PC-3 (cell line): ENCODE data around the gene LRRC10B. TPM values are rescaled to one million over a fixed set of nuclear protein-coding genes. Genes with fewer than 3 reads are reported as not detected.

Experiments
- ATAC-seq: fragments of 200-7000 bp; cut with Tn5 transposase; 2 replicates; pipeline ENCODE4 v1.9.1; 2020; ENCODE audit warnings: mild to moderate bottlenecking, moderate library complexity
- BruUV-seq: library from RNA; stranded (reverse); fragments of 400-500 nt; replicated peaks from 2 replicates; lab custom pipeline; 2021; lab: Mats Ljungman, UMichigan
- CTCF ChIA-PET: fragments of 300-600 bp; sonication (Branson Sonifier 250); formaldehyde crosslinking; loops from one replicate; lab custom pipeline; 2022; ENCODE audit warnings: antibody characterized with exemption; lab: Charles Lee
- POLR2A ChIA-PET: fragments of 300-600 bp; sonication (Branson Sonifier 250); formaldehyde crosslinking; loops from one replicate; lab custom pipeline; 2022; ENCODE audit warnings: antibody characterized with exemption; ENCODE audit not compliant: unreplicated experiment; lab: Charles Lee
- DNase-seq: peaks from one replicate; pipeline ENCODE4 v3.0.0-alpha.2; 2015
- H2AFZ ChIP-seq: fragments of 300-600 bp; sonication (generic); 2 replicates; pipeline ENCODE4 v1.6.0; 2016; ENCODE audit warnings: antibody characterized with exemption, low read length
- H3F3A ChIP-seq: fragments of 300-600 bp; sonication (generic); one replicate; pipeline ENCODE4 v1.6.0; 2017; ENCODE audit warnings: antibody characterized with exemption, low read length, control low read depth, mild to moderate bottlenecking; ENCODE audit not compliant: unreplicated experiment
- H3K27ac ChIP-seq: fragments of 300-600 bp; sonication (generic); 2 replicates; pipeline ENCODE4 v1.5.1; 2016; ENCODE audit warnings: mild to moderate bottlenecking, low read length
- H3K27me3 ChIP-seq: fragments of 300-600 bp; sonication (generic); 2 replicates; pipeline ENCODE4 v1.6.1; 2016; ENCODE audit warnings: low read length, mixed read lengths
- H3K36me3 ChIP-seq: fragments of 300-600 bp; sonication (generic); 2 replicates; pipeline ENCODE4 v1.6.1; 2016; ENCODE audit warnings: low read depth, mixed run types, low read length, mixed read lengths
- H3K4me1 ChIP-seq: fragments of 300-600 bp; sonication (generic); 2 replicates; pipeline ENCODE4 v1.5.1; 2016; ENCODE audit warnings: low read length; ENCODE audit not compliant: insufficient read depth
- H3K4me2 ChIP-seq: fragments of 300-600 bp; sonication (generic); 2 replicates; pipeline ENCODE4 v1.6.0; 2016; ENCODE audit warnings: low read length
- H3K4me3 ChIP-seq: fragments of 300-600 bp; sonication (generic); 2 replicates; pipeline ENCODE4 v1.5.1; 2016; ENCODE audit warnings: mild to moderate bottlenecking, low read length, mixed read lengths
- H3K79me2 ChIP-seq: fragments of 300-600 bp; sonication (generic); 2 replicates; pipeline ENCODE4 v1.6.1; 2017; ENCODE audit warnings: low read length, mixed read lengths
- H3K9ac ChIP-seq: fragments of 300-600 bp; sonication (generic); 2 replicates; pipeline ENCODE4 v1.6.0; 2016; ENCODE audit warnings: mild to moderate bottlenecking, low read length
- H3K9me2 ChIP-seq: fragments of 300-600 bp; sonication (generic); replicated peaks from 2 replicates; pipeline ENCODE4 v1.6.1; 2016; ENCODE audit warnings: mixed run types, low read length, mixed read lengths
- H3K9me3 ChIP-seq: fragments of 300-600 bp; sonication (generic); 2 replicates; pipeline ENCODE4 v1.6.1; 2016; ENCODE audit warnings: low read length, mixed read lengths
- H4K20me1 ChIP-seq: fragments of 300-600 bp; sonication (generic); 2 replicates; pipeline ENCODE4 v1.6.1; 2016; ENCODE audit warnings: low read length, mixed read lengths
- CTCF ChIP-seq: fragments of 300-600 bp; sonication (generic); conservative IDR thresholded peaks from 2 replicates; pipeline ENCODE4 v1.5.1; 2017; ENCODE audit warnings: antibody characterized with exemption, low read depth, mild to moderate bottlenecking, low read length
- EZH2 ChIP-seq: fragments of 300-600 bp; sonication (generic); IDR thresholded peaks from one replicate; pipeline ENCODE4 v1.6.1; 2017; ENCODE audit warnings: antibody characterized with exemption, mild to moderate bottlenecking, low read length; ENCODE audit not compliant: unreplicated experiment
- EZH2phosphoT487 ChIP-seq: fragments of 300-600 bp; sonication (generic); IDR thresholded peaks from 2 replicates; pipeline ENCODE4 v1.6.1; 2018; ENCODE audit warnings: mild to moderate bottlenecking, antibody characterized with exemption, low read length, borderline replicate concordance
- intact Hi-C: fragments of 100-400 bp; cut with micrococcal nuclease; formaldehyde crosslinking; loops from 2 replicates; pipeline ENCODE4 v1.9.0; 2023
- total RNA-seq: library from RNA; depleted of rRNA; stranded (reverse); fragments of >200 nt; gene quantifications from 2 replicates; pipeline ENCODE4 v1.2.3, GENCODE V29; 2014

LRRC10B gene
- total RNA-seq, 1 experiment from 2014 or later: 0.55 TPM

- POLR2A ChIA-PET: no interaction called here
- ATAC-seq: no peak
Measured at GRCh38 chr11:61497473-61497872, 11.1 kb upstream of the LRRC10B start.

GRCh38 chr11:61497876-61498275 is 10.7 kb upstream of the LRRC10B start:
- no peak for ATAC-seq

More at GRCh38 chr11:61497473-61497872, 11.1 kb upstream of the LRRC10B start:
- Histone ChIP-seq H3K27me3 (no peaks in the 10 kb centered on the region), H3K9ac (no peak overlapping the region), H2AFZ (no peak overlapping the region), H3K27ac (no peak overlapping the region), H3K4me1 (no peaks in the 10 kb centered on the region), H3K36me3 (no peaks in the 10 kb centered on the region), H4K20me1 (no peaks in the 10 kb centered on the region), H3K4me3 (no peak overlapping the region), H3F3A (no peaks in the 10 kb centered on the region), H3K79me2 (no peaks in the 10 kb centered on the region), H3K9me2 (no peaks in the 10 kb centered on the region), H3K9me3 (no peaks in the 10 kb centered on the region), H3K4me2 (no peak overlapping the region)
- TF ChIP-seq CTCF (no peak), EZH2 (no peak), EZH2phosphoT487 (no peak)
- intact Hi-C loops: no loop called here
- CTCF ChIA-PET: no interaction called here
- BruUV-seq: no TSS peak
- no peak for DNase-seq

More at GRCh38 chr11:61497876-61498275, 10.7 kb upstream of the LRRC10B start:
- no peaks in the 10 kb centered on the region for H3K9me3 ChIP-seq
- H3F3A ChIP-seq: no peaks in the 10 kb centered on the region
- no peak overlapping the region for H3K4me2 ChIP-seq
- BruUV-seq: no TSS peak
- POLR2A ChIA-PET: no interaction called here
- TF ChIP-seq CTCF (no peak), EZH2 (no peak), EZH2phosphoT487 (no peak)
- CTCF ChIA-PET: no interaction called here
- no peak overlapping the region for H2AFZ ChIP-seq
- H3K36me3 ChIP-seq: no peaks in the 10 kb centered on the region
- no peak overlapping the region for H3K4me3 ChIP-seq
- H3K9ac ChIP-seq: no peak overlapping the region
- no peak overlapping the region for H3K27ac ChIP-seq
- intact Hi-C loops: no loop called here
- H3K4me1 ChIP-seq: peaks cover 3% of the 10 kb centered on the region; the same call in 1 of the 2 replicates
- no peaks in the 10 kb centered on the region for H3K79me2 ChIP-seq
- no peaks in the 10 kb centered on the region for H4K20me1 ChIP-seq
- DNase-seq: no peak
- H3K9me2 ChIP-seq: no peaks in the 10 kb centered on the region
- H3K27me3 ChIP-seq: no peaks in the 10 kb centered on the region
